Erythroblast (primary cell): ENCODE measurements around the gene RIMBP2.

Experiments
- GATA1 ChIP-seq: IDR thresholded peaks from 2 replicates; pipeline ENCODE4 v1.6.1; 2011; ENCODE audit warnings: low read depth, mild to moderate bottlenecking, control low read depth, low read length, moderate library complexity
- POLR2A ChIP-seq: IDR thresholded peaks from 2 replicates; pipeline ENCODE4 v1.6.1; 2011; ENCODE audit warnings: mild to moderate bottlenecking, low read length

GRCh38 chr12:130729344-130729743, 13.2 kb upstream of the RIMBP2 start:
- no peak for TF ChIP-seq POLR2A
- TF ChIP-seq GATA1 = no peak
